Activated naive CD4-positive, alpha-beta T cell treated with anti-CD3 and anti-CD28 coated beads for 36 hours (primary cell): ENCODE results near the gene CELF1. TPM values are rescaled to one million over a fixed set of nuclear protein-coding genes. Genes with fewer than 3 reads are reported as not detected.
"Not testable (repeated sequence)": the region's sequence is repeated elsewhere in the genome, so short reads cannot be mapped to it uniquely, and the experiment has no call there.

Experiments used
- CTCF ChIA-PET: fragments of 350-600 bp; sonication (Branson Sonifier 250); formaldehyde crosslinking; loops from one replicate; lab custom pipeline; 2021; ENCODE audit warnings: antibody characterized with exemption; lab: Charles Lee
- DNase-seq: peaks from one replicate; pipeline ENCODE4 v3.0.0-alpha.2; 2020
- H3K27ac Mint-ChIP-seq: one replicate; pipeline ENCODE4 v1.8.0; 2021; ENCODE audit warnings: mild to moderate bottlenecking, mixed read lengths
- H3K27me3 Mint-ChIP-seq: one replicate; pipeline ENCODE4 v1.8.0; 2021; ENCODE audit warnings: low read depth, mixed read lengths
- H3K36me3 Mint-ChIP-seq: one replicate; pipeline ENCODE4 v1.8.0; 2021; ENCODE audit warnings: low read depth, mixed read lengths
- H3K4me1 Mint-ChIP-seq: one replicate; pipeline ENCODE4 v1.8.0; 2021; ENCODE audit warnings: low read depth, mixed read lengths
- H3K4me3 Mint-ChIP-seq: one replicate; pipeline ENCODE4 v1.8.0; 2021; ENCODE audit warnings: mild to moderate bottlenecking, moderate library complexity, mixed read lengths
- H3K9me3 Mint-ChIP-seq: one replicate; pipeline ENCODE4 v1.8.0; 2021; ENCODE audit warnings: mixed read lengths
- intact Hi-C: fragments of 100-400 bp; cut with micrococcal nuclease; formaldehyde crosslinking; loops from one replicate; pipeline ENCODE4 v1.15.1; 2023
- total RNA-seq, 2 experiments: library from RNA; stranded (reverse); gene quantifications; one replicate each; pipeline ENCODE4 v1.2.3, GENCODE V29; 2021

The CELF1 gene
- total RNA-seq, 2 experiments from 2014 or later: 104 to 105 TPM

DNA sequence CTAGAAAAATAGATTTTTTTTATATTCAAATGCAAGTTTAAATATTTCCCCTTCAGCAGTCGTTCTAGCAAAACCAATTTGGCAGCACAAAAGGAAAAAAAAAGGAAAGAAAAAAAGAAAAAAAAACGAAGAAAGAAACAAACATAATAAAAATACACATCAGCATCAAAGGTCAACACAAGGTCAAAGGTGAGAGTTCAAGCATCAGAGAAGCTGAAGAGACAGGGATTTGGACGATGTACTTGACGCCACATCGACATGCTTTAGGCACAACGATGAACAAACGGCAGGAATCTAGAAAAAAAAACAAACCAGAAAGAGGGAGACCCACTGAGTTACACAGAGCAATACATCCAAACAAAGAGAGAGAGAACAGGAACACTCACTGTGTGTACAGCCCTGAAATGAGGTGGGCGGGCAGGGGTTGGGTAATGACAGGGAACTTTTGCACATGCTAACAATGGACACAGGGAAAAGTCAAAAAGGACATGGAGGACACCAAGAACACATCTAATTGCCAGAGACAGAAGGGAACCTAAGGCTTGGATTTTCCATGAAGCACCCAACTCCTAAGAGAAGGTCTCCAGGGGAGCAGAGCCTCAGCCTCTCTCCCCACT, 84.2 kb downstream of the CELF1 start:
- Mint-ChIP-seq H3K36me3 (peaks cover 34% of the 10 kb centered on the region), H3K27ac (peak overlapping the region; percentile 72), H3K27me3 (no peaks in the 10 kb centered on the region), H3K9me3 (no peaks in the 10 kb centered on the region), H3K4me3 (no peak overlapping the region), H3K4me1 (no peaks in the 10 kb centered on the region)
- intact Hi-C loops: no loop called here
- no peak for DNase-seq
- CTCF ChIA-PET: no interaction called here

DNA sequence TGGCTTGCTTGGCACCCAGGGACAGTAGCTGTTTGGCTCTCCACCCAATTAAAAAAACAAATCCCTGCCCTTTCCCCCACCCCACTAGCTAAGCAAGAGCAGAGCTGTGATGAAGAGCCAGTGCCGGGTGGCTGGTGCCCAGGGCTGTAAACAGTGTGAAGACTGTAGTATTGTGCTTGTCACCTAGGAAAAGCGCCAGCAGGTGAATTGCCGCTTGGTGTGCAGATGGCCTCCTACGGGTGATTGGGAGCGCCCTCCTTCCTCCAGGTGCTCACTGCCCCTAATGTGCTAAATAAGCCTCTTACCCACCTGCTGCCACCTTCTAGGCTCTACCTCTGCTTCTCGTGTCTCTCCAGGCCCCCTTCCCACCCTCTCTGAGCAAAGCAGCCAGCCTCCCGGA, 85.6 kb downstream of the CELF1 start:
- CTCF ChIA-PET: interaction anchor here (0.6 kb wide), 1 partner anchor 210 kb away, joined by 4 read pairs; no protein-coding TSS in a partner anchor
- Mint-ChIP-seq H3K36me3 (peaks cover 26% of the 10 kb centered on the region), H3K4me3 (no peak overlapping the region), H3K27ac (peak overlapping the region; percentile 51), H3K9me3 (no peaks in the 10 kb centered on the region), H3K4me1 (no peaks in the 10 kb centered on the region), H3K27me3 (no peaks in the 10 kb centered on the region)
- DNase-seq: no peak
- intact Hi-C loops: no loop called here

DNA sequence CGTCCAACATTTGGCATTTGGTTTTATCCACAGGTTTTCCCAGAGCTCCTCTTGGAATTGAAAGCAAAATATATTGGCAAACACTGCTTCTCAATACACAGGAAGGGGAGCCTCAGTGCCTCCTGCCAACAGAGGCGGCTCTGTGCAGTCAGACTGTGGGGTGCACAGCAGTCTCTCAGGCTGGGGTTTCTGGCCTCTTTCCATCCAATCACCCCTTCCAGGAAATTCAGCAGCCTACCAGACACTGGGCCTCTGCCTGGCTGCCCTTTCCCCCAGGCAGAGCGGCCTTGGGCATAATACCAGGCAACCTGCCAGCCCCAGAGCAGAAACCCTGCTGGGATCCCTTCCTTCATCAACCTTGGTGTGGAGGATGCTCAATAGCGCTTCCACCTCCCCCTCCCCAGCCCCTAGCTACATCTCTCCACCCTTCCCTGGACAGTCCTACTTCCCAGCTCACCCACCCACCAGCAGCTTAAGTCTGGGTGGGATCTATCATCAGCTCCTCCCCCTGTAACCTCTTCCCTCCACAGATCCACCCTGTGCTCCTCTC, 86.2 kb downstream of the CELF1 start:
- CTCF ChIA-PET: interaction anchor here (0.6 to 0.8 kb wide), 2 partner anchors 14 to 20 kb away, joined by 3 to 4 read pairs; no protein-coding TSS in a partner anchor
- peak overlapping the region; percentile 51 for H3K27ac Mint-ChIP-seq
- intact Hi-C loops: no loop called here
- no peaks in the 10 kb centered on the region for H3K9me3 Mint-ChIP-seq
- no peak overlapping the region for H3K4me3 Mint-ChIP-seq
- H3K36me3 Mint-ChIP-seq: peaks cover 25% of the 10 kb centered on the region
- no peaks in the 10 kb centered on the region for H3K4me1 Mint-ChIP-seq
- no peak for DNase-seq
- no peaks in the 10 kb centered on the region for H3K27me3 Mint-ChIP-seq

DNA sequence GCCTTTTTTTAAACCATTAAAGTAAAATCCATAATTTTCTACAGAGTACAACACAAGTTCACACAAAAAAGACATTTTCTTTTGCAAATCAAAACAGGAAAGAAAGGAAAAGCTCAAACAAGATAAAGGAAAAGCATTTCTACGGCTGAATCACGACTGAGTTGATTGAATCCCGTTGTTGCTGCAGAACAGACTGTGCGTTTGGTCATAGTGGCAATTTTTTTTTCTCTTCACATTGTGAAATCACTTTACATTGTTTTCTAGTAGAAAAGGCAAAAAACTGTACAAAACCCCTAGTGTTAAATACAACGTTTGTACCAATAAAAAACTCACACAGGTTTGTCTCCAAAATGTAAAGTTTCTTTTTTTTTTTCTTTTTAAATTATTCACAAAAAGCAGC, 86.7 kb downstream of the CELF1 start:
- Mint-ChIP-seq H3K27ac (no peak overlapping the region), H3K36me3 (peaks cover 21% of the 10 kb centered on the region)

GRCh38 chr11:47464483-47464882, 88.4 kb downstream of the CELF1 start:
- Mint-ChIP-seq H3K4me3 (no peak overlapping the region), H3K36me3 (peaks cover 12% of the 10 kb centered on the region), H3K27me3 (no peaks in the 10 kb centered on the region), H3K4me1 (no peaks in the 10 kb centered on the region), H3K27ac (no peak overlapping the region), H3K9me3 (no peaks in the 10 kb centered on the region)
- intact Hi-C loops: no loop called here
- CTCF ChIA-PET: interaction anchor here (1.0 kb wide), 1 partner anchor 10 kb away, joined by 3 read pairs; no protein-coding TSS in a partner anchor
- no peak for DNase-seq

More for the DNA sequence above, 86.7 kb downstream of the CELF1 start:
- no peak overlapping the region for H3K4me3 Mint-ChIP-seq
- intact Hi-C loops: no loop called here
- DNase-seq: no peak
- CTCF ChIA-PET: interaction anchor here (0.8 kb wide), 1 partner anchor 13 kb away, joined by 4 read pairs; no protein-coding TSS in a partner anchor
- H3K4me1 Mint-ChIP-seq: no peaks in the 10 kb centered on the region
- H3K9me3 Mint-ChIP-seq: no peaks in the 10 kb centered on the region
- no peaks in the 10 kb centered on the region for H3K27me3 Mint-ChIP-seq

DNA sequence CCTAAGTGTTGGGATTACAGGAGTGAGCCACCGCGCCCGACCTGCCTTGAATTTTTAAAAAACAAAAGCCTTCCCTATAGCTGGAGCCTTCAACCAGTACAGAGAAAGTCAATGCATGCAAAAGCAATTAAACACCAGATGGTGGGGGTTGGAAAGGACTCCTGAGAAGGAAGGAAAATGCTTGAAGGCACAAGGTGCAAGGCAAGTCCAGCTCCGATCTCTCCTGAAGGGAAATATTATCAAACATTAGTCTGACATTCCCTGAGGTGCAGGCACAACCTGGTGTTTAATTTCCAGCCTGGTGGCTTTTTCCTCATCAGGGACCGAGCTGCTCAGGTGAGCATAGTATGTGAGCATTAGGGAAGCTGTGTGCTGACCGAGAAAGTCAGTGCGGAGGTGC, 91.1 kb downstream of the CELF1 start:
- Mint-ChIP-seq H3K4me3 (no peak overlapping the region), H3K4me1 (no peaks in the 10 kb centered on the region), H3K9me3 (no peaks in the 10 kb centered on the region), H3K36me3 (peaks cover 5% of the 10 kb centered on the region), H3K27me3 (no peaks in the 10 kb centered on the region), H3K27ac (no peak overlapping the region)
- intact Hi-C loops: no loop called here
- no peak for DNase-seq
- CTCF ChIA-PET: interaction anchor here (0.6 to 1.0 kb wide), 3 partner anchors 8 to 197 kb away, joined by 3 read pairs; no protein-coding TSS in a partner anchor

- DNase-seq: no peak
- Mint-ChIP-seq H3K27ac (no peak overlapping the region), H3K27me3 (no peaks in the 10 kb centered on the region), H3K36me3 (peaks cover 4% of the 10 kb centered on the region), H3K4me3 (no peak overlapping the region), H3K9me3 (no peaks in the 10 kb centered on the region), H3K4me1 (no peaks in the 10 kb centered on the region)
- intact Hi-C loops: no loop called here
- CTCF ChIA-PET: interaction anchor here (0.6 kb wide), 1 partner anchor 73 kb away, joined by 3 read pairs; no protein-coding TSS in a partner anchor
Observed at GRCh38 chr11:47460571-47461235, 92.2 kb downstream of the CELF1 start.

- intact Hi-C loops: loop anchor here (1.0 to 10.0 kb wide), 6 partner anchors 45 to 539 kb away; partner anchors contain the start of genes LRP4, MADD and SLC39A13
- DNase-seq: peak; percentile 85
- not testable (repeated sequence) for H3K4me1 Mint-ChIP-seq, H3K9me3 Mint-ChIP-seq, H3K27ac Mint-ChIP-seq, H3K36me3 Mint-ChIP-seq, H3K4me3 Mint-ChIP-seq, H3K27me3 Mint-ChIP-seq
- CTCF ChIA-PET: interaction anchor here (0.5 to 3.0 kb wide), 18 partner anchors 7 to 563 kb away, joined by 3 to 15 read pairs (median 3); no protein-coding TSS in a partner anchor
Observed at GRCh38 chr11:47454258-47454671, 98.7 kb downstream of the CELF1 start.

GRCh38 chr11:47453365-47453764, 99.6 kb downstream of the CELF1 start:
- peaks cover 2% of the 10 kb centered on the region for H3K4me1 Mint-ChIP-seq
- CTCF ChIA-PET: interaction anchor here (0.7 to 3.0 kb wide), 11 partner anchors 8 to 668 kb away, joined by 3 to 15 read pairs (median 5); no protein-coding TSS in a partner anchor
- H3K4me3 Mint-ChIP-seq: no peak overlapping the region
- DNase-seq: no peak
- H3K27me3 Mint-ChIP-seq: no peaks in the 10 kb centered on the region
- no peak overlapping the region for H3K27ac Mint-ChIP-seq
- intact Hi-C loops: loop anchor here (5.0 to 10.0 kb wide), 3 partner anchors 181 to 539 kb away; partner anchors contain the start of genes LRP4 and MADD
- H3K36me3 Mint-ChIP-seq: no peaks in the 10 kb centered on the region
- no peaks in the 10 kb centered on the region for H3K9me3 Mint-ChIP-seq

DNA sequence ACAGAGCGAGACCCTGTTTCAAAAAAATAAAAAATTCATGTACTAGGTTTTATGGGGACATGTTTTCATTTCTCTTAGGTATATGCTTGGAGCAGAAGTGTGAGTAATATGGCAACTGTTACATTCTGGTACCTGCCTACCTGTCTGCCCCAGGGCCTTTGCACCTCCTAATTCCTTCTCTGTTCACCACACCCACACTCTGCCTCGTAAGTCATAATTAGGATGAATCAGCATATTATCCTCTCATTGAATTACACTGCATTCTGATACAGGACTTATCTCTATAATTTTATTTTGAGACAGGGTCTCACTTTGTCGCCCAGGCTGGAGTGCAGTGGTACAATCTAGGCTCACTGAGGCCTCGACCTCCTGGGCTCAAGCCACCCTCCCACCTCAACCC, 100.9 kb downstream of the CELF1 start:
- Mint-ChIP-seq H3K4me1 (peaks cover 2% of the 10 kb centered on the region), H3K36me3 (no peaks in the 10 kb centered on the region), H3K9me3 (no peaks in the 10 kb centered on the region), H3K4me3 (no peak overlapping the region), H3K27ac (no peak overlapping the region), H3K27me3 (no peaks in the 10 kb centered on the region)
- DNase-seq: no peak
- intact Hi-C loops: loop anchor here (5.0 to 10.0 kb wide), 3 partner anchors 180 to 537 kb away; partner anchors contain the start of genes LRP4 and MADD
- CTCF ChIA-PET: interaction anchor here (1.0 to 2.3 kb wide), 3 partner anchors 8 to 86 kb away, joined by 3 to 12 read pairs (median 4); no protein-coding TSS in a partner anchor

- no peak for DNase-seq
- Mint-ChIP-seq H3K27me3 (no peaks in the 10 kb centered on the region), H3K27ac (no peak overlapping the region), H3K36me3 (no peaks in the 10 kb centered on the region), H3K4me1 (peaks cover 2% of the 10 kb centered on the region), H3K4me3 (no peak overlapping the region), H3K9me3 (no peaks in the 10 kb centered on the region)
- CTCF ChIA-PET: interaction anchor here (1.0 to 2.3 kb wide), 3 partner anchors 8 to 86 kb away, joined by 3 to 12 read pairs (median 4); no protein-coding TSS in a partner anchor
- intact Hi-C loops: loop anchor here (5.0 to 10.0 kb wide), 3 partner anchors 179 to 537 kb away; partner anchors contain the start of genes LRP4 and MADD
Observed at GRCh38 chr11:47451436-47451835, 101.5 kb downstream of the CELF1 start.

GRCh38 chr11:47449541-47449940, 103.4 kb downstream of the CELF1 start:
- no peak for DNase-seq
- Mint-ChIP-seq H3K9me3 (no peaks in the 10 kb centered on the region), H3K4me1 (peaks cover under 1% of the 10 kb centered on the region), H3K36me3 (no peaks in the 10 kb centered on the region), H3K27ac (no peak overlapping the region), H3K27me3 (no peaks in the 10 kb centered on the region), H3K4me3 (no peak overlapping the region)
- CTCF ChIA-PET: interaction anchor here (2.2 kb wide), 1 partner anchor 76 kb away, joined by 6 read pairs; no protein-coding TSS in a partner anchor
- intact Hi-C loops: no loop called here
